Bronchial epithelial cell (primary cell): ENCODE results near the gene CTH. TPM values are rescaled to one million over a fixed set of nuclear protein-coding genes. Genes with fewer than 3 reads are reported as not detected.

Experiments
- DNase-seq: peaks from one replicate; pipeline ENCODE4 v3.0.0-alpha.2; 2010; ENCODE audit warnings: low read depth
- FAIRE-seq: peaks from 2 replicates; lab custom pipeline; 2011; peaks lifted over from hg19 to GRCh38; lab: Jason Lieb, UNC
- H3K27me3 ChIP-seq: 2 replicates; pipeline ENCODE4 v1.5.1; 2011; ENCODE audit warnings: low read length; ENCODE audit not compliant: control insufficient read depth, insufficient read depth
- H3K36me3 ChIP-seq: 2 replicates; pipeline ENCODE4 v1.5.1; 2011; ENCODE audit warnings: low read length; ENCODE audit not compliant: control insufficient read depth, insufficient read depth
- H3K4me3 ChIP-seq: 2 replicates; pipeline ENCODE4 v1.5.1; 2011; ENCODE audit warnings: mild to moderate bottlenecking, low read depth, low read length, control low read depth
- CTCF ChIP-seq: IDR thresholded peaks from 2 replicates; pipeline ENCODE4 v1.5.1; 2011; ENCODE audit warnings: mild to moderate bottlenecking, moderate library complexity, low read length, control low read depth, inconsistent platforms; ENCODE audit not compliant: insufficient read depth, severe bottlenecking
- total RNA-seq: library from RNA; depleted of rRNA; stranded (reverse); fragments of >200 nt; gene quantifications from 2 replicates; pipeline ENCODE4 v1.2.1, GENCODE V29; 2014

Gene CTH
- total RNA-seq, 1 donor from 2014 or later = 11.6 TPM

GRCh38 chr1:70485624-70486023 is 74.6 kb downstream of the CTH start:
- no peak overlapping the region for H3K4me3 ChIP-seq
- no peaks in the 10 kb centered on the region for H3K27me3 ChIP-seq
- DNase-seq (no peak), FAIRE-seq (no peak)
- TF ChIP-seq CTCF = no peak
- no peaks in the 10 kb centered on the region for H3K36me3 ChIP-seq

DNA sequence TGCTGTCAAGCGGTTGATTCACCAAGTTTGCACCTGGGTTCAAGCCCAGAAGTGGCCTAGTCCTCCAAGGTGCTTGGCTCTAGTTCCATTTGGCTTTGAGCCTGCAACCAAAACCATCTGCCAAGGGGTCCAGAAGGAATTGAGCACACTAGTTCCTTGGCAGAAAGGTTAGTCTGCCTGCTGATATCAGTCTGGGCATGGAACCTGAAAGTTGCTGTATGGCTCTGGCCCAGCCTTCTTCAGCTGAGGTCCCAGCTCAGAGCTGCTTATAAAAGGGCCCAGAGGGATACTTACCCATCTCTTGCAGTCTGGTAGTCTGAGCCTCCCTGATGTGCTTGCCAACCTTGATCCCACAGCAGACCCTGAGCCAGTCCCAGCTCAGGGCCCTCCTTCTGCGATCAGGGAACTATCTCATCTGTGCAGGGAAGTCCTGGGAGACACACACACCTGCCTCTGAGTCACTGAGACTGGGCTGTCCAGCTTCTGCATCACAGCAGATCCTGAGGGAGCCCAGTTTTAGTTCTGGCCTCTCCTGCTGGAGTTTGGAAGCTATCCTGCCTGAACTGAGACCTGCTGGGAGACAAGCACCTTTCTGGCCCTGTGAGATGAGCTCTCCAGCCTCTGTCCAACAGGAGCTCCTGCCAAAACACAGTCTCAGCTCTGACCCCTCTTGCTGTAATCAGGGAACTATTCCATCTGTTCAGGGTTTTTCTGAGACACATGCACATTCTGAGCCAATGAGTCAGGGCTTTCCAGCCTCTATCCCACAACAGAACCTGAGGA is 75.8 kb downstream of the CTH start:
- TF ChIP-seq CTCF = no peak
- no peaks in the 10 kb centered on the region for H3K27me3 ChIP-seq
- H3K36me3 ChIP-seq = no peaks in the 10 kb centered on the region
- DNase-seq (peak; percentile 70), FAIRE-seq (peak; percentile 36)
- no peak overlapping the region for H3K4me3 ChIP-seq

- no peak for TF ChIP-seq CTCF
- FAIRE-seq (no peak), DNase-seq (no peak)
- Histone ChIP-seq H3K27me3 (no peaks in the 10 kb centered on the region), H3K36me3 (no peaks in the 10 kb centered on the region), H3K4me3 (no peak overlapping the region)
Observed at GRCh38 chr1:70487459-70487815, 76.4 kb downstream of the CTH start.

- peak; percentile 86 for TF ChIP-seq CTCF
- FAIRE-seq = peak; percentile 43
Observed at GRCh38 chr1:70487910-70488665, 77.0 kb downstream of the CTH start.

More at GRCh38 chr1:70487910-70488665, 77.0 kb downstream of the CTH start:
- DNase-seq = peak; percentile 49
- no peaks in the 10 kb centered on the region for H3K36me3 ChIP-seq
- no peaks in the 10 kb centered on the region for H3K27me3 ChIP-seq
- H3K4me3 ChIP-seq = no peak overlapping the region

Other genes starting within 250 kb of the CTH start
- 14.7 and 15.3 TPM in 2 replicates for gene LRRC40, start 205.7 kb upstream of the CTH start, total RNA-seq
- gene SRSF11, start 189.9 kb upstream of the CTH start, total RNA-seq = 62.9 and 107 TPM in 2 replicates
- 16.1 and 25.1 TPM in 2 replicates for gene ANKRD13C, start 56.5 kb upstream of the CTH start, total RNA-seq